Stimulated activated CD4-positive, alpha-beta T cell treated with anti-CD3 and anti-CD28 coated beads, TNF-alpha, amount 100 ng/mL, for 24 hours (primary cell): Measurements from ENCODE around the gene PTPRN2.

ENCODE experiments used
- DNase-seq, 3 experiments: peaks; one replicate each; pipeline ENCODE4 v3.0.0-alpha.2; 2020; ENCODE audit warnings: low read depth in 3 of 3

PTPRN2 gene

DNA sequence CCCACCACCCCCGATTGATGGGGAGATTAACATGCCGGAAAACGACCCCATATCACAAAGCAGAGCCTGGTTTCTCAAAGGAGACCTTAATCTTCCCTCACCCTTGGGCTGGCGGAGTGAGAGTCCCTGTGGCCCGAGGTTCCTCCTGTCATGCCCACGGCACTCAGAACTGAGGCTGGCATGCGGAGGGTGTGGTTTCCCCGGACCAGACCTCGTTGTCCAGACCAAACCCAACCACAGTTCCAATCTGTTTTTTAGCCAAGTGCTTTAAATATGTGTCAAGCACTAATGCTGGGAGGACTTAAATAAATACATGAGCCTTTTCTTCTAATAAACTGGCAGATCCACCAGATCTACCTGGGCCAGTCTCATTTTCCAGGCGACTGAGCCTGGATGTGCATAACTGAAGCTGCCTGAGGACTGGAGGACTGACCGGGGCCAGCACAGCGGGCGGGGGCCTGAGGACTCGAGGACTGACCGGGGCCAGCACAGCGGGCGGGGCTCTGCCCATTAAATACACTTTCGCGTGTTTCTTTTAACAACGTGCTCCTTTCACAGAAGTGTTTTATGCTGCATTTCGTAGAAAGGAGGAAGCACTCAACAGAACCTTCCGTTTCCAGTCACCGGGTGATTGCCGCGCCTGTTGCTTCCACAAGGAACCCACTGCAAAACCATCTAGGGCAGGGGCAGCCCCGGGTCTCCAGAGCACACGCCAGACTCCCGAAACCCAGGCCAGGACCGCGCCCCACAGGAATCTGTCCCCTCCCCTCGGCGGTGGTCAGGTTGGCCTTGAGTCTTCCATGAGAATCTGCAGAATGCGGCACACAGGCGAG, 334.6 kb downstream of the PTPRN2 start:
- DNase-seq: no peak

DNA sequence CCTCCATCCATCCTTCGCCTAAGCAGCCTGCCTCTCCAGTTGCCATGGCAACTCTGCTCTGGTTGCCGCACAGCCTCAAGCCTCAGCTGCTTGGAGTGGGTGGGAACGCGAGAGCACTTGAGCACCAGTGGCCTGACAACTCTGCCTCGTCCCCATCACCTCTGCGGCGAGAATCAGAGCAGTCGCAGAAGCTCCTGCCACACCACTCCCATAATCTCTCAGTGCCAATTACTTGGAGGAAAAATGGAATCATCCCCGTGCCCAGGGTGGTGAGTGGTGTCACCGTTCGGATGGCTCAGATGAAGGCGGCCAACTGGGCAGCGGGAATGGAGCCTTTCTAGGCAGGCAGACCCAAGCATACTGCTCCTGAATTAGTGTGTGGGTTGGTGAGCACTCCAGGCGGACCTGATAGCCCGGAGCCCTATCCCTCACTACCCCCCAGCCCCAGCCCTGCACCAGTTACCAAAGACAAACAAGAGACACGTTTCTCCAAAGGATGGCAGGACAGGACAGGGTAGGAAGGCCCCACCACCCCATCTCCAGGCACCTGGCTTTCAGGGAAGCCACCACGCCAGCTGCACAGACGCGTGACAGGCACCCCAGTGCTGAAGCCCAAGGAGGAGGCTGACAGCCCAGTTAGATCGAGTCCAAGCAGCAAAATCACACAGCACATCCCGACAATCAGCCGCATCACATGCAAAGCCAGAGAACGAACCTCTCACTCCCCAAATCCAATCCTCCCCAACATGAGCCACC, 335.4 kb downstream of the PTPRN2 start:
- DNase-seq: no peak

DNA sequence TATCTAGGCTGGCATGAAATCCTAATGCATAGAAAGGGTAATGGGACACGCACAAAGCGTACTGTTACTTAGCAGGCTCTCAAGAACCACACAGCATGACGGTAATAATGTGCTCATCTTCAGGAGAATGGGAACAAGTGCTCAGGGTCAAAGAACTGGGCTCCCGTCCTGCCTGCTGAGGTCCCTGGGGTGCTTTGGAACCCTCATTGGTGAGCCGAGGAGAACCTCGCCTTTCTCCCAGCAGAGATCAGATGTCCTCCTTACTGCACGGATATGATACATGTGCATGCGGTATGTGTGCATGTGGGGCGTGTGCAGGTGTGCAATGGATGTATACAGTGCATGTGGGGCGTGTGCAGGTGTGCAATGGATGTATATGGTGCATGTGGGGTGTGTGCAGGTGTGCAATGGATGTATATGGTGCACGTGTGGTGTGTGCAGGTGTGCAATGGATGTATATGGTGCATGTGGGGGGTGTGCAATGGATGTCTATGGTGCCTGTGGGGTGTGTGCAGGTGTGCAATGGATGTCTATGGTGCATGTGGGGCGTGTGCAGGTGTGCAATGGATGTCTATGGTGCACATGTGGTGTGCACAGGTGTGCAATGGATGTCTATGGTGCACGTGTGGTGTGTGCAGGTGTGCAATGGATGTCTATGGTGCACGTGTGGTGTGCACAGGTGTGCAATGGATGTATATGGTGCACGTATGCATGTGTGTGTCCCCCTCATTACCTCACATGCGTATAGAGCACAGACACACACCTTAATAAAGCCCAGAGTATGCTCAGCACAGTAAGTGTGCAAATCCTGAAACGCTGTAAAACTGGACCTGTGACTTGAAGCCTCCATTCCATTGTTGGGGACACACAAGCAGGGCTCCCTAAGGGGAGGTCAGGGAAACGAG, 336.3 kb downstream of the PTPRN2 start:
- no peak for DNase-seq

DNA sequence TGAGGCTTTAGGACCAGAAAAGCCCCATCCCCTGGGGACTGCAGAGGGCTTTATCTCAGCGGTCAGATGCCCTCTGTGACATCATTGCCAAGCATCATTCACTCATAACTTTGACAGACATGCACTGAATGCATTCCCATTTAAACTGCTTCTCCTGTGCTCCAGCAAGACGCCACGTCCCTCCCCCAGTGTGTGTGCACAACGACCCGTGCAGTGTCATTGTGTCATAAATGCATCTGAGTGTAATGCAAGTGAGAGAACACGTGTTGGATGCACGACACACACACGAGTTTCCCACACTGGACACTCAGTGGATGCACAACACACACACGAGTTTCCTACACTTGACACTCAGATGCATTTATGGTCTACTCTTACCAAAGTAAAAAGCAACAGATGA, 337.9 kb downstream of the PTPRN2 start:
- DNase-seq: no peak

DNA sequence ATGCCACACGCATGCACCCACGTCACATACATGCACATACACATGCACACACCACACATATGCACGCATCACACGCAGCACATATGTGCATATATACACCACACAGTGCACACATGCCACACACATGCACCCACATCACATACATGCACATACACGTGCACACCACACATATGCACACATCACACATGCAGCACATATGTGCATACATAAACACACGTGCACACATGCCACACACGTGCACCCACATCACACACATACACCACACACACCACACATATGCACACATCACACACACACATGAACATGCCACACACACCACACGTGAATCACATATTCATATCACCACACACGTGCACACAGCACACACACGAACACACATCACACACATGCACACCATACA, 338.8 kb downstream of the PTPRN2 start:
- no peak for DNase-seq

DNA sequence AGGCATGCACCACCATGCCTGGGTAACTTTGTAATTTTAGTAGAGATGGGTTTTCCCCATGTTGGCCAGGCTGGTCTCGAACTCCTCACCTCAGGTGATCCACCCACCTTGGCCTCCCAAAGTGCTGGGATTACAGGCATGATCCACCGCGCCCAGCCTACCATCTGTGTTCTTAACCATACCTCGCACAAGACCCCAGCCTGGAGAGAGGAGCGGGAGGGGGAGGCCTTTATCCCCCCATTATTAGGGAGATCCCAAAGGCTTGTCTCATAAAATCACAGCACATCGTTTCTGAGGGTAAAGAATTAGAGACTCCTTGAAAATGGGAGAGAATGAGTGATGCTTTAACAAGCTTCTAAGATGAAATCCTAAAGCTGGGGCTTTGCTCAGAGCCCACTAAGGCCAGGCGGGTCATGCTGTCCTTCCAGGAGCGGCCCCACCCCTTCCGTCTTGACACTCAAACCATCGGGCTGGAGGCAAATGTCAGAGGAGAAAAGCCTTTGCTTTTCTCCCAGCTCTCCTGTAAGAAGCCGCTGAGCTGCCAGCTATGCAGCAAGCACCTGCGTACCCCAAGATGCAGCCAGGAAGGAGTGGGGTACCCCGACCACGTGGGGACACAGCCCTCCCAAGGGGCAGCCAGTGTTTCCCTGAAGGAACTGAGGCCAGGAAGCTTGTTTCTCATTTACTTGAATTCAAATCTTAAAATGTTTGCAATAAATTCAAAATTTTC, 339.7 kb downstream of the PTPRN2 start:
- no peak for DNase-seq

DNA sequence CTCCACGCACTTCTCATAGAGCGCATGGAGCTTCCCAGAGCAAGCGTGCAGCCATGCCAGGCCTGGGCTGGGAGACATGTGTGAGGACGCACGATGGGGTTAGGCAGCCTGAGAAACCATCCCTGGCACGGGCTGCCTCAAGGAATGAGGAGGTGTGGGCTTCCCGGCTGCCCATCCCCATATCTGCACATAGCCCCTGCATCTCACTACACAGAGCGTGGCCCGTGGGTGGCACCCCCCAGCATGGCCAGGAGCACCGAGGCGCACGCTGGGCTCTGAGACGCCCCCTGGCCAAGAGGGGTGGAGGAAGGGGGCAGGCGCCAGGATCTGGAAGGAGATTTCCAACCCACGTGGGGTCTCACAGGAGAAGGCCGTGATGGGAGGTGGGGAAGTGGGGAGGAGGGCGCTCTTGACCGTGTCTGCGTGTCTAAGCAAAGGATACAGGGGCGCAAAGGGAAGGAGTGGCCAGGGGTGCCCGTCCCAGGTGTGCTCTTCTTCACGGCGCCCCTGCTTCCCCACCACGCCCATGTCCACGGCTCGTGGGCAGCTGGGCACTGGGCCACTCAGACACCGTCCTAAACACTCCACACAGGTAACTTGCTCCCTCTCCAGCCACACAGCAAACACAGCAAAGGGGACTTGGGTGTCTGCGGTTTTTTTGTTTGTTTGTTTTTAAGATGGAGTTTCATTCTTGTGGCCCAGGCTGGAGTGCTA, 340.5 kb downstream of the PTPRN2 start:
- DNase-seq: no peak

DNA sequence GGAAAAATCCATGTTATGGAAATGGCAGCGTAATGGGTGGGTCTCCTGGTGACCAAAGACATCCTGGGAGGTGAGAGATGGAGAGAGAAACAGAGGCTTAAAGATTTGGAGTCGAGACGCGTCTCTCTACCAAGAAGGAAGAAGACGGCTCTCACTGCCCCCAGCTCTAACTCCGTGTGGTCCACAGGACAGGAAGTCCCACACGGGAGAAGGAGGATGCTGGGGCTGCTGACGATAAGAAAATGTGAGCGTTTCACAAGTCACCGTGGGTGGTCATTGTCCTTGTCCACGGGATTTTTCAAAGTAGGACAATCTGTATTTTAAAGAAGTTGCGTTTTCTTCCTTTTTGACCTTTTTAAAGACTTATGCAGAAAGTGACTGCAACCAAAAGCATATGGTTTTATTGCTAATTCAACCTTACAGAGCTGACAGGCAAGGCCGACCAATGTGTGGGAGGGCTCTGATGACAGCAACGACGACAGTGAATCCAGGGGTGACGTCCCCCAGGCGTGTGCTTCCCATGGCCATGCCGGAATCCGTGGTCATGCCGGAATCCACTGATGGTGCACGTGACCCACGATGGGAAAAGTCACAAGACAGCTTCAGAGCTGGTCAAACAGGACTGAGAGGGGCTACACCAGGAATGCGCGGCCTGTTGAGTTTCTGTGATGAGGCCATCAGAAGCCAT, 341.2 kb downstream of the PTPRN2 start:
- DNase-seq: no peak

DNA sequence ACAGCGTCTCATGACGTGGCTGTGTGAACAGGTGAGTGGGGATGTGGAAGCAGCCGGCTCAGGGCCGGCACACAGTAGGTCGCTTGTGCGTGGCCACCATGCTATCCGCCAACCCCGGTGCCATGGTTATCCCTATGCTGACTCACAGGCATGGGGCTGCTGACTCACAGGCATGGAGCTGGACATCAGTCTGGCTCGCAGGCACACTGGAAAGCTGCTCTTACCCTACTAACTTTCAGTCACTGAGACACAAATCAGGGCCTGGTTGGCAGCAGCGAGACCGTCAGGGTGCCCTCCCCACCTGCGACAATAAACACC, 341.9 kb downstream of the PTPRN2 start:
- DNase-seq: no peak

DNA sequence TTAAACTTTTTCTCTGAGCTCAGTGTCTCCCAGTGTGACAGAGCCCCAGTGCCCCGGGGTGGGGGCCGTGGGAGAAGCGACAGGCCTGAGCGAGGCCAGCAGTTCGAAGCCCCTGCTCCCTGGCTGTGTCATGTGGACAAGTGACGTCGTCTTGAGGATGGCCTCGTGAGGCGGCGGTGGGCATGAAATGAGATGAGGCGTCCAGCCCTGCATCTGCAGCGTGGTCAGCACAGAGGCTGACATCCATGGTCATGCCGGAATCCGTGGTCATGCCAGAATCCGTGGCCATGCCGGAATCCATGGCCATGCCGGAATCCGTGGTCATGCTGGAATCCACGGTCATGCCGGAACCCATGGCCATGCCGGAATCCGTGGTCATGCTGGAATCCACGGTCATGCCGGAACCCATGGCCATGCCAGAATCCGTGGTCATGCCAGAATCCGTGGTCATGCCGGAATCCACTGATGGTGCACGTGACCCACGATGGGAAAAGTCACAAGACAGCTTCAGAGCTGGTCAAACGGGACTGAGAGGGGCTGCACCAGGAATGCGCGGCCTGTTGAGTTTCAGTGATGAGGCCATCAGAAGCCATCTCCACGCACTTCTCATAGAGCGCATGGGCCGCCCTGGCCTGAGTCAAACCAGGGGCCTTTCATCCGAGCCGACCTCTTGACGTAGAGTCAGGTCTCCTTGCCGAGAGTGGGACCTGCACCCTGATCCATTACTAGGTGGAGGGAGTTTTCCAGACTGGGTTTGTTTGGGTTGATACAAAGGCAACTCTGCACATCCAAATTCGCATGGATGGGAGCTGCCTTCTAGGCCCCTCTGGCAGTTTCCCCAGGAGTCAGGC, 342.5 kb downstream of the PTPRN2 start:
- DNase-seq: no peak

DNA sequence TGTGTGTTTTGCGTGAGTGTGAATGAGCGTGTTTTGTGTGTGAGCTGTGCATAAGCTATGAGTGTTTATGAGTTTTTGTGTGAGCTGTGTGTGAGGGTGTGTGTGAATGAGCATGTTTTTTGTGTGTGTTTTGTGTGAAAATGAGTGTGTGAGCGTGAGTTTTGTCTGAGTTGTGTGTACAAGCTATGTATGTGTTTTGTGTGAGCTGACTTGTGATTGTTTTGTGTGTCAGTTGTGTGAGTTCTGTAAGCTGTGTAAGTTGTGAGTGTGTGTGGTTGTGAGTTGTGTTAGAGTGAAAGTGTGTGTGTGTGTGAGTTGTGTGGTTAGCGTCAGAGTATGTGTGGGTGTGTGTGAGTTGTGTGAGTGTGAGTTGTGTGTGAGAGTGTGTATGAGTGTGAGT, 343.2 kb downstream of the PTPRN2 start:
- DNase-seq: no peak

DNA sequence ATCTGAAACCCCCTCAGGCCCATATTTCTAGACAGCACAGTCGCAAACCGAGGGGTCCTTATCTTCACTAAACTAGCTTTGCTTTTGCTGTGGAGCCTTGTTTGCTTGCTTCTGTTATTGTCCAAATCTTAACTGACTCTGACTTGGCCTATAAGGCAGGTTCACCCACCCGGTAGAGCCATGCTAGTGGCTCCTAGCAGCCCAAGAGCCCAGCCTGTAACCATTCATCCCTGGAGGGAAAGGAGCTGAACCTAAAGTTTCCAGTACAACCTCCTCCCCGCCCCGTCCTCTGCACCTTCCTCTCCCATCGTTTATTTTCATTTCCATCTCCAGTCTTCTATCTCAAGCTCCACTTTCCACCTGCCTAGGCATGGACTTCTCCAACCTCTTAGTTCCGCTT, 345.7 kb downstream of the PTPRN2 start:
- no peak for DNase-seq

DNA sequence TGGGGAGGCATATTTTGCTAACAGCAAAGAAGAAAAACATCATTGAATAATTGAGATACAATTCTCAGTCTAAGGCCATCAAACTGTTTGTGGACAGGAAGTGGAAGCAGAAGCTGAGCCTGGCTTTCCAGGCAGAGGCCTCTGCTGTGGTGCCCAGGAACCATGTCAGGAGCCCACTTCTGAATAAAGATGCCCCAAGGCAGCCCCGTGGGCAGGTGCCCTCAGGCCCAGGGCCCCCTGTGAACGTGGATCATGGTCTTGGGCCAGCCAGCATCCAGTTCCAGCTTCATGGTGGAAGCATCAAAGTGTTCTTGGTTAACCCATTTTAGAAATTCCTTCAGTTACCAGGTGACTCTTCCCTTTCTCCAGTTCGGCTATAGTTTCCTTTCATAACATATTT, 346.8 kb downstream of the PTPRN2 start:
- no peak for DNase-seq

DNA sequence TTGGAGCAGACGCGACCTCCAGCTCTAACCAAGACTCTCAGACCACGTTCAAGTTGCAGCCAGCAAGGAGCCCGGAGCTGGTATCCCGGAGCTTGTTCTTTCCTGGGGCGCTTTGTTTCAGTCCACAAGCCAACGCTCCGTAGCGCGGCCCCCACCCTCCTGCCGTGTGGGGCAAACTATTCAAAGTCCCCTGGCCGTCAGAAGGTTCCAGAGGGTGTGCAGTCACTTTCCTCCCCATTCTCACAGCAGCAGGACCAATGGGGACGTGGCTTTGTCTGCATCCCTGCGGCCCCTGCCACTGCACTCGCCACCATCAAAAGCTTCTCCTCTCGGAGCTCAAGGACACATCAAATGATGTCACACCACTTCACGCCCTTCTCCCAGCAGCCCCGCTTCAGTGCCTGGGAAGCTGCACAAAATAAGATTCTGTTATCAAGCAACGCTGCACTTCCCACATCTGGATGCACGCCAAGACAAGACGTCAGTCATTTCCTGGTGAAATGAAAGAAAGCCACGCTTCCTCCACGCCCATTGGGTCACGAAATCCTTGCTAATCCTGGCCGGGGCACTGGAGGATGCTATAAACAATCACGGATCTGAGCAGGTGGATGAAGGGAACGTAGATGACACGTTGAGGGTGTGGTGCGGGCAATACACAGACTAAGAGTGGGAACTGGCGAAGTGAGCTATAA, 348.2 kb downstream of the PTPRN2 start:
- no peak for DNase-seq

DNA sequence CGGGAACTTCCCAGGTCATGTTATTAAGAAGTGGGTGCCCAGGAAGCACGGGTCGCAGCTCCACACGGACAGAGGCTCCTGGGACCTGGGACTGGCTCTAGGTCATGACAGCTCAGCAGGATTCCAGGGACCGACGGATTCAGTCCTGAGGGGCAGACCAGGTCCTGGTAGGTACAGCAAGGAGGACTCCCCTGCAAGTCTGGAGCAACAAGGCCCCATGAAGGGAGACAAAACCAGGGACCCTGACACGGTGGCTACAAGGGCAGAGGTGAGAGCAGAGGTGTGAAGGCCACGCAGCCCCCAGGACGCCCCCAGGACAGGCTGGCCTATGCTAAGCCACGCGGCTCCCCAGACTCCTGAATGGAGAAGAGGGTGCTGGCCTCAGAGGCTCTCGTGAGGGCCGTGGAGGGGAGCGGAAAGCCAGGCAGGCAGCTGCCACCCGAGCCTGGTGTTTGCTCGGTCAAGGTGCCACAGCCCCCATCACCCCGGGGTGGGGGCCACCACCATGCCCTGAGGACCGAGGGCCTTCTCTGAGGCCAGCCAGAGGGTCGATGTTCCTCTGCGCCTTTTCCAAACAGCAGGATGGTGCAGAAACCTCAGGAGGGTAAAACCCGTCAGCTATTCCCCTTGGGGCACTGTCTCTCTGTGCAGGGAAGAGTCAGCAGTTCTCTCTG, 348.9 kb downstream of the PTPRN2 start:
- DNase-seq: no peak

DNA sequence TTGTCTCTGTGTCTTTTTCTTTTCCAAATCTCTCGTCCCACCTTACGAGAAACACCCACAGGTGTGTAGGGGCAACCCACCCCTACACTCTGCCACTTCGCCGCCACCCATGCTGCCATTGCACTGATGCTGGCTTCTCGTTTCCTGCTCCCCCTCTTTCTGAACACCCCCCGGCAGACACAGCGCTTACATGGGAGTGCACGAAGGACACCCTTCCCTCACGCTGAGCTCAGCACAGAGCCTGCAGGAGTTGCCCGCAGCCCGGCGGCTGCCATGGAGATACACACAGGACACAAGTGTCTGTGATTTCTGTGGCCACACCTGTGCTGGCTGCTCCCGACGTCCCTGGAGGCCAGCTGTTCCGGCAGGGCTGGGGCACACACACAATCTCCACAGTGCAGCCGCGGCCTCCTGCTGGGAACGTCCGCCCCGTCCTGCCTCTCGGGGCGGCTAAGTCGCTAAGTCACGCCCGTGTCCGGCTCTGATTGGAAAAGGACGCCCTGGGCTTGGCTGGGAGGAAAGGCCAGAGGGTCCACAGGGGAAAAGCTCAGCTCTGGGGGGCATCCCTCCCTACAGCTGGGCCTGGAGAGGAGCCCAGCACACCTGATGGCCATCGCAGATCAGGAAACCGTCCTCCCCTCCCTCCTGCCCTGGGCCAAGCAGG, 349.8 kb downstream of the PTPRN2 start:
- no peak for DNase-seq

DNA sequence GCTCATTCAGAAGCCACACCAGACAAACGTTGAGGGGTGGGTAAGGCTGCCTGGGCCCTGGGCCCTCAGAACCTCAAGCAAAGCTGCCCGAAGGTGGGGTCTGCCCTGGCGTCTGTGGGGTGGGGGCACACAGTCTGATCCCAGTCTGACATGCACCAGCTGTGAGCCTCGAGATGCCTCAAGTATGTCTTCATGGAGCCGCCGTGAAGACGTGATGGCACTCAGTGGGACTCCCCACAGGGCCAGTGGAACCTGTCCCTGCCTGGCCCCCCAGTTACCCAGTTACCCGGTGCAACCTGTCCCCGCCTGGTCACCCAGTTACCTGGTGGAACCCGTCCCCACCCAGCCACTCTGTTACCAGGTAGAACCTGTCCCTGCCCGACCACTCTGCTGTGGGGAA, 351.2 kb downstream of the PTPRN2 start:
- DNase-seq: no peak

DNA sequence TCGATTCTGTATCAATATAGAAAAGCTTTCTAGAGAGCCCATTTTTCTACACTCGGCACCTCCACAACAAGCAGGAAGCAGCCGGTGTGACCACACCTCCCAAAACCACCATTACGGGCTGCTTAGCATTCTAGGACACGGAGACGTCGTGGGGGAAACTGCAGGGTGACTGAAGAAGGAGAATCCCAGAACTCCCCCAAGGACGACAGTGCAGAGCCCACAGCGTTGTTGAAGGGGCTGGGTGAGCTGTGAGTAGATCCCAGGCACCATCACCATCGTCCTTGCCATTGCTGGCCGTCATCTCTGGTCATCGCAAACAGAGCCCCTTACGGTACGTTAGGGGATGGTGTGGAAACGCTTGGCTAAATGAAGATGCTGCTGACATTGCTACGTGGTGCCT, 351.8 kb downstream of the PTPRN2 start:
- no peak for DNase-seq
